ENCODE data around the gene NPHP1.
"Not testable (repeated sequence)": the region's sequence is repeated elsewhere in the genome, so short reads cannot be mapped to it uniquely, and the experiment has no call there.

The NPHP1 gene

DNA sequence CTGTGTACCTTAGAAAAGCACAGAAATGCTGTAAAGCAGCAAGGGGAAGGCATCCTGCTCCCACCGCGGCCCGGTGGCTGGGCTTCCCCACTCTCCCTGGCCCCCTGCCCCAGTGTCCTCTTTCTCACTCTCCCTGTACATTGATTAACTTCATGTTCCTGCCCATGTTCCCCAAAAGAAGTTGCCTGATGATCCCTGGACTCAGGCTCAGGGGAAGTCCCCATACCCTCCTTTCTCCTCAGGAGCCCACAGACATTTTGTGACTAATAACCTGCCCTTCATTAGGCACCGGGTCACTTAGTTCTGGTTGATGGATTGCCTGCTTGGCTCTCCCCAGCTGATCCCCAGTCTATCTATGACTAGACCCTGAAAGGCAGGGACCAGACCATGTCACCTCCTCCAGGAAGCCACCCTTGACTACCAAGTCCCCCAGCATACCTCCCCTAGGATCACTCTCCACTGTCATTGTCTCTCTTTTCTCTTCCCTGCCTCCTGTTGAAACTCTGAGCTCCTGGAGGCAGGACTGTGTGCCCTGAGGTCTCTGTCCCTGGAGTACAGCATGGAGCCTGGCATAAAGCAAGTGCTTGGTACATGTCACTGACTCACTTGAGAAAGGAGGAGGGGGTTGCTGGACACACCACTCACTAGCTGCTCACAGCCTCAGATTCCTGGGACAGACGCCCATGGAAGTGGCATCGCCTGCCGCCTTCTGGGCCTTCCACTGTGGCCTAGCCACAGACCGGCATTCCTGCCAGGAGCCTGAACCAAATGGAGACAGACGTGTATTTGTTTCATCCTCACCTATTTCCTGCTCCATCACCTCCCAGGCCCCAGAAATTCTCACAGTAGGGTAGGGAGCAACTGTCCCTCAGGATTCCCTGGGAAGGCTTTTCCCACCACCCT is 102.7 kb downstream of the NPHP1 start:
- DNase-seq = no peak

GRCh38 chr2:110101280-110101844 is 103.5 kb downstream of the NPHP1 start:
- no peak for DNase-seq

DNA sequence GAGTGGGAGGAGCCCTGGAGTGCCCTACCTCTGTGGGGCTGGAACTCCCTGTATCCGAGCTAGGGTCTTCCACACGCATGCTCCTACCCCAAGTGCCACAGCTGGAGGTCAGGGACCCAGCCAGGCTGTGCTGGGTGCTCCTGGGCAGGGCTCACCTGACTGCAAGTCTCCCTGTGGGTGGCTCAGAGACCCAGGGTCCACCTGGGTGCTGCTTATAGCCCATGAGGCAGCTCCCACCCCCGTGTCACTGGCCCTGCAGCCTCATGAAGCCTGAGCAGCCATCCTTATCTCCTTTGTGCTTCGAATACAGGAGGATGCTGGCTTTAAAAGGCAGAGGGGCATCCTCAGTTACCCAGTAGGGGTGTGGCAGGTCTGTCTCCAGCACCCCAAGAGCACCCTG is 103.9 kb downstream of the NPHP1 start:
- not testable (repeated sequence) for DNase-seq

GRCh38 chr2:110100480-110100879 is 104.3 kb downstream of the NPHP1 start:
- no peak for DNase-seq

GRCh38 chr2:110099471-110100225 is 105.2 kb downstream of the NPHP1 start:
- no peak for DNase-seq

DNA sequence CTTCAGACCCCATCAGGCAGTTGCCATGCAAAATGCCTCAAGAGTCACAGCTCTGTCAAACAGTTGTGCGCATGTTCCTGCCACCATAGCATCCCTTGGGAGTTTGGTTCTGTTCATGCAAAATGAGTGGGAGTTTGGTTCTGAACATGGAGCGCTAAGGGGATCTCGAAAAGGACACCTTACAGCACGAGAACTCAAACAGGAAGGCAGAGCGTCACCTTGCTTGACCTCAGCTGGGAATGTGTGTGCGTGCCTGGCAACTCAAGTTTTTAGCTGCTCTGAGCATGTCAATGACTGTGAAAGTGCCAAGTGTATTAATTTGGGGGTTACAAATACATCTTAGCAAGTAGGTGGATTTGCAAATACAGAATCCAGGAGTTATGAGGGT is 105.8 kb downstream of the NPHP1 start:
- no peak for DNase-seq

DNA sequence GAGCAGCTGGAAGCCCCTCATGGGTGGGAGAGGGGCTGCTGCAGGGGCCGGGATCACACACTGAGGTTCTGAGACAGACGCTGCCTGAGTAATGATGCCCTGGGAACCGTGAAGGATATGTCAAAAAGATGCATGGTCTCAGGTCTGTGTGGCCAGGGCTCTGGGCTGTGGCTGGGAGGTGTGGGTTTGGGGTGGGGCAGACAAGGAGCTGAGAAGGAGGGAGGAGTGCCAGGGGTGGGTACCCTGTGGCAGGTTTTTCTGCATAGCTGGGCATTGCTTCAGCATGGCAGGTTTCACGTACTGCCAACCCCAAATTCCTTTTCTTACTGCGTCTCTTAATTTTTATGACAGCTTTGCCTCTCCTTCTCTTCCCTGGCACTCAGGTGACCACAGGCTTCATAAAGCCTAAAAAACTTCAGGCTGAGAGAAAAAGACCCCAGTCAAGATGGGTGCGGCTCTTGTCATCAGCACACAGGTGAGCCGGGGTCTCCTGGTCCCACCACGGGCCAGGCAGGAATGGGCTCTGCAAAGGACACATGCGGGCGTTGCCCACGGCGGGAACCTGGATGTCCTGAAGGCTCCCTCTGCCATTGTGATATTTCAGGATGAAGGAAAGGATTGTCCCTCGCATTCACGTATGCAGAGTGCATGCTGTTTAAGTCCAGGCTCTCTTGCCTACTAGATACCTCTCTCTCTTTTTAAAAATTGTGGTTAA is 107.2 kb downstream of the NPHP1 start:
- DNase-seq = no peak

DNA sequence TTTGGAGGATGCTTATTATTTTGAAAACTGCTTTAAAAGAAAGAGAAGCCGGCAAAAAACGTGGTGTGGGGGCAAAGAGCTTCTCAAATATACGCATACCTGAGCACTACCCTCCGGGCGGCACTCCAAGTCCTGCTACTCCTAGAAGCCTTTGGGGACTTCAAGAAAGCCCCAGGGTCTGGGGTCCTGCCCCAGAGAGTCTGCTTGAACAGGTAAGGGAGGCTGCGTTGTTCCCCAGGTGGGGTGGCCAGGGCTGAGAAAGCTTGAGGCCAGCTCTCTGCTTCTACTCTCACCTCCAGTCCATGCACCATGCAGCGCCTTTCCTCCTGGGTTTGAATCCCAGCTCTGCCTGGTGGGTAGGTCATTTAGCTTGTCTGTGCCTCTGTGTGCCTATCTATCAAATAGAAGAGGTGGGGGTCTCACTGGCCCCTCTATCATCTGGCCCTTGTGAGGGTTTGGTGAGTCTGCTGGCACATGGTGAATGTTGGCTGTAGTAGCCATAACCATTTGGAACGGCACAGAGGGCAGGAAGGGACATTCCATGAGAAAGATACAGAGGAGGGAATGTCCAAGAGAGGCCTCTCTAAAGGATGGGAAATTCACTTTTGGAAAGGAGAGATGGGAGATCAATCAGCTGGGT is 108.7 kb downstream of the NPHP1 start:
- no peak for DNase-seq

GRCh38 chr2:110094884-110095534 is 109.8 kb downstream of the NPHP1 start:
- DNase-seq = not testable (repeated sequence)

- DNase-seq = not testable (repeated sequence)
These were observed 110.9 kb downstream of the NPHP1 start for GRCh38 chr2:110093924-110094323.

DNA sequence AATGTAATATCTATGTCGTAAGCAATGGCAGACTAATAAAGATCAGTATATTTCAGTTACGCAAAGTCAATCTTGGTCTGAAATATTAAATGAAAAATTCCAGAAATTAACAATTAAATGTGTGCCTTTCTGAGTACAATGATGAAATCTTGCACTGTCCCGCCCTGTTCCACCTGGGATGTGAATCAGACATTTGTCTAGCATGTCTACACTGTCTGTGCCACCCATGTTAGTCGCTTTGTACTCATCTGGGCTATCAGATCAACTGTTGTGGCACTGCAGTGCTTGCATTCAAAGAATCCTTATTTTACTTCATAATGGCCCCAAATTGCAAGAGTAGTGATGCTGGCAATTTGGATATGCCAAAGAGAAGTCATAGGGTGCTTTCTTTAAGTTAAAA is 114.6 kb downstream of the NPHP1 start:
- not testable (repeated sequence) for DNase-seq

- not testable (repeated sequence) for DNase-seq
These were observed 121.1 kb downstream of the NPHP1 start for GRCh38 chr2:110083757-110084156.

- not testable (repeated sequence) for DNase-seq
These were observed 121.7 kb downstream of the NPHP1 start for GRCh38 chr2:110083162-110083561.

- DNase-seq = not testable (repeated sequence)
These were observed 126.7 kb downstream of the NPHP1 start for GRCh38 chr2:110078104-110078503.

DNA sequence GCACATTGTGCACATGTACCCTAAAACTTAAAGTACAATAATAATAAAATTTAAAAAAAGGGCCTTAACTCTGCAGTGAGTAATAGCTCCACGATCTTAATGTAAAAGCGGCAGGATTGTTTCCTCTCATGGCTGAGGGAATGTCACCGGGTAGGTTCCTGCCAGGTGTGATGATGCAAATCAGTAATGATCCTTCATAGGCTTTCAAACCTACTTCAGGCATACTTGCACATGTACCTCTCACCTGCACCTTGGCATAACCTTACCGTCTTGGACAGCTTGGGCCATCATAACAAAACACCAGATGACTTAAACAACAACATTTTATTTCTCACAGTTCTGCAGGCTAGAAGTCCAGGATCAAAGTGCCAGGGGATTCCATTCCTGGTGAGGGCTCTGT is 128.9 kb downstream of the NPHP1 start:
- DNase-seq = not testable (repeated sequence)

Measured in T-helper 2 cell (primary cell).